Natural killer cell (primary cell): Measurements from ENCODE around the gene AADACL3. TPM values are rescaled to one million over a fixed set of nuclear protein-coding genes. Genes with fewer than 3 reads are reported as not detected.

Source experiments
- ATAC-seq, 3 donors: fragments of 150-1000 bp in 2 of 3; fragments of 200-7000 bp in 1 of 3; cut with Tn5 transposase; 1 replicate in 1 of 3; 2 replicates in 2 of 3; pipeline ENCODE4 v1.10.0; 2021; ENCODE audit warnings: mild to moderate bottlenecking in 2 of 3, moderate library complexity in 2 of 3
- DNase-seq, 2 donors: peaks; one replicate each; pipeline versions ENCODE4 v3.0.0 to v3.0.0-alpha.2; 2013 to 2021; ENCODE audit warnings: mixed read lengths in 1 of 2
- H3K27ac ChIP-seq: one replicate; pipeline ENCODE4 v1.5.1; 2013; ENCODE audit warnings: mild to moderate bottlenecking, low read length
- H3K27me3 ChIP-seq: one replicate; pipeline ENCODE4 v1.6.1; 2013; ENCODE audit warnings: low read length; ENCODE audit not compliant: control insufficient read depth, insufficient read depth
- H3K36me3 ChIP-seq: one replicate; pipeline ENCODE4 v1.6.1; 2013; ENCODE audit warnings: low read length; ENCODE audit not compliant: control insufficient read depth, insufficient read depth
- H3K4me1 ChIP-seq: one replicate; pipeline ENCODE4 v1.6.1; 2013; ENCODE audit warnings: low read length; ENCODE audit not compliant: control insufficient read depth, insufficient read depth
- H3K4me3 ChIP-seq: one replicate; pipeline ENCODE4 v1.5.1; 2013; ENCODE audit warnings: low read length
- H3K9me3 ChIP-seq: one replicate; pipeline ENCODE4 v1.6.1; 2013; ENCODE audit warnings: low read length; ENCODE audit not compliant: control insufficient read depth, insufficient read depth
- H3K27ac Mint-ChIP-seq, 2 donors: one replicate each; pipeline ENCODE4 v1.8.0; 2022; ENCODE audit warnings: mild to moderate bottlenecking in 2 of 2, mixed read lengths in 2 of 2, moderate library complexity in 1 of 2
- H3K27me3 Mint-ChIP-seq, 2 donors: one replicate each; pipeline ENCODE4 v1.8.0; 2022; ENCODE audit warnings: low read depth in 2 of 2, mixed read lengths in 2 of 2
- H3K36me3 Mint-ChIP-seq: one replicate; pipeline ENCODE4 v1.8.0; 2022; ENCODE audit warnings: mixed read lengths
- H3K4me1 Mint-ChIP-seq, 2 donors: one replicate each; pipeline ENCODE4 v1.8.0; 2022; ENCODE audit warnings: mixed read lengths in 2 of 2
- H3K4me3 Mint-ChIP-seq: one replicate; pipeline ENCODE4 v1.8.0; 2022; ENCODE audit warnings: mild to moderate bottlenecking, moderate library complexity, mixed read lengths
- H3K9me3 Mint-ChIP-seq, 2 donors: one replicate each; pipeline ENCODE4 v1.8.0; 2022; ENCODE audit warnings: mixed read lengths in 2 of 2
- CTCF ChIP-seq: fragments of 200-600 bp; IDR thresholded peaks from one replicate; pipeline ENCODE4 v1.8.0; 2022; ENCODE audit warnings: antibody characterized with exemption
- WGBS: methylation state at CpG from one replicate; pipeline ENCODE4 v1.1.7; 2013; ENCODE audit warnings: missing lambda C conversion rate; ENCODE audit not compliant: insufficient coverage; 5-methylcytosine and 5-hydroxymethylcytosine counted together
- intact Hi-C: fragments of 100-400 bp; cut with micrococcal nuclease; formaldehyde crosslinking; loops from one replicate; pipeline ENCODE4 v1.14.2; 2022
- total RNA-seq, 4 donors: library from RNA; stranded (reverse); fragments of 120-200 nt in 1 of 4; gene quantifications; one replicate each; pipeline versions ENCODE4 v1.2.3 to v1.2.4, GENCODE V29; 2013 to 2022

The AADACL3 gene
- total RNA-seq, 3 donors from 2014 or later (not counting 1 experiment from before 2014, with no cell fraction given): not detected

GRCh38 chr1:12770620-12771019 is 54.7 kb downstream of the AADACL3 start:
- no peak for ATAC-seq
- Histone ChIP-seq H3K4me3 (no peak overlapping the region), H3K9me3 (no peaks in the 10 kb centered on the region), H3K27ac (no peak overlapping the region), H3K4me1 (no peaks in the 10 kb centered on the region), H3K27me3 (no peaks in the 10 kb centered on the region), H3K36me3 (no peaks in the 10 kb centered on the region)
- Mint-ChIP-seq H3K4me3 (no peak overlapping the region), H3K4me1 (no peaks in the 10 kb centered on the region), H3K9me3 (no peaks in the 10 kb centered on the region), H3K36me3 (no peaks in the 10 kb centered on the region), H3K27ac (no peak overlapping the region), H3K27me3 (peaks cover 18 to 77% of the 10 kb centered on the region in 2 donors)
- WGBS: 80% methylated on average over 2 of the region's 2 CpGs
- no peak for TF ChIP-seq CTCF
- intact Hi-C loops: no loop called here
- no peak for DNase-seq

GRCh38 chr1:12771186-12771585 is 55.3 kb downstream of the AADACL3 start:
- Mint-ChIP-seq H3K27ac (no peak overlapping the region), H3K36me3 (no peaks in the 10 kb centered on the region), H3K4me3 (no peak overlapping the region), H3K4me1 (no peaks in the 10 kb centered on the region), H3K9me3 (no peaks in the 10 kb centered on the region), H3K27me3 (peaks cover 18 to 71% of the 10 kb centered on the region in 2 donors)
- Histone ChIP-seq H3K27me3 (no peaks in the 10 kb centered on the region), H3K36me3 (no peaks in the 10 kb centered on the region), H3K4me1 (no peaks in the 10 kb centered on the region), H3K9me3 (no peaks in the 10 kb centered on the region), H3K27ac (no peak overlapping the region), H3K4me3 (no peak overlapping the region)
- intact Hi-C loops: no loop called here
- 74% methylated on average over 5 of the region's 5 CpGs for WGBS
- no peak for ATAC-seq
- no peak for TF ChIP-seq CTCF
- no peak for DNase-seq

DNA sequence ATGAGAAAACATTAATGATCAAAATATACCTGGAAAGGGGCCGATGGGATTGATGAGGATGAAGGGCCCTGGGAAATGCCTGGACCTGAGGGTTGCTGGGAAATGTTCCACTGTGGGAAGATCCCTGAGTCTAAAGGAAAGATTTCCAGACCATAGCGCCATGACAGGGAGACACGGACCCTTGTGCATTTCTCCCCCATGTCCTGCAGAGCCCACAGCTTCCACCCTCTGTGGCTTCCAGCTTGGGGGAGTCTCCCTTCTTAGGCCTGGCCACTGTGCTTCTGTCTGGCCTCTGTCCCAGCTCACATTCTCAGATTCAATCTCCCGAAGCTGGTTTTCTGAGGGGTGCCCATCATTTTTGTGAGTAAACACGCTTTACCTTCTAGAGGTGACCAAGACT is 56.6 kb downstream of the AADACL3 start:
- Histone ChIP-seq H3K36me3 (no peaks in the 10 kb centered on the region), H3K4me3 (no peak overlapping the region), H3K27me3 (no peaks in the 10 kb centered on the region), H3K9me3 (no peaks in the 10 kb centered on the region), H3K27ac (no peak overlapping the region), H3K4me1 (no peaks in the 10 kb centered on the region)
- DNase-seq (no peak), ATAC-seq (no peak)
- Mint-ChIP-seq H3K4me3 (no peak overlapping the region), H3K27ac (no peak overlapping the region), H3K36me3 (no peaks in the 10 kb centered on the region), H3K9me3 (no peaks in the 10 kb centered on the region), H3K4me1 (no peaks in the 10 kb centered on the region), H3K27me3 (peaks cover 19 to 59% of the 10 kb centered on the region in 2 donors)
- intact Hi-C loops: no loop called here
- TF ChIP-seq CTCF: no peak
- 85% methylated on average over 5 of the region's 5 CpGs for WGBS

- Mint-ChIP-seq H3K27me3 (peaks cover 19 to 54% of the 10 kb centered on the region in 2 donors), H3K4me1 (no peaks in the 10 kb centered on the region), H3K4me3 (no peak within 1 kb of the TSS), H3K9me3 (no peaks in the 10 kb centered on the region), H3K27ac (no peak within 1 kb of the TSS), H3K36me3 (no peaks in the 10 kb centered on the region)
- WGBS: 90% methylated on average over 4 of the region's 5 CpGs
- Histone ChIP-seq H3K9me3 (no peaks in the 10 kb centered on the region), H3K4me3 (no peak within 1 kb of the TSS), H3K27me3 (no peaks in the 10 kb centered on the region), H3K4me1 (no peaks in the 10 kb centered on the region), H3K27ac (no peak within 1 kb of the TSS), H3K36me3 (no peaks in the 10 kb centered on the region)
- no peak for ATAC-seq
- DNase-seq: no peak
- no peak for TF ChIP-seq CTCF
- intact Hi-C loops: no loop called here
These were observed 57.5 kb downstream of the AADACL3 start, which contains the start of gene PRAMEF12 for GRCh38 chr1:12773438-12773837. PRAMEF12 (plus strand) TSS chr1:12773738; CDS start chr1:12774868, 1,130 bp downstream.
